ENCODE data around the gene WHRN.
A peak's percentile ranks its signal among the peaks of the same experiment; 100 is the strongest.

WHRN gene

DNA sequence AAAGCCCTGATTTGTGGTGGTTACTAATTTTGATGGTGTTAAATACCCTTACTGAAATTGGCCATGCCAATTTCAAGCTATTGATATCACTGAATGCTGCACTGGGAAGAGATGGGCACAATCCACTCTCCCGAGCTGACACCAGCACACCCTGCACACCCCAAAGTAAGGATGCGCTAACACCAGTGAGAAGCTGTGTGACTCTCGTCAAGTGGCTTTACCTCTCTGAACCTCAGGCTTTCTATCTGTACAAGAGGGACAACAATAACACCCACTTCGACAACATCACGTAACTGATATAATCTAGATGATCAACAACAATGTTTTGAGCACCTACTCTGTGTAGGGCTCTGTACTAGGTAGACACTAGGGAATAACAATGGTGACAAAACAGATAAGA is 109.5 kb downstream of the WHRN start:
- no peak for DNase-seq (ENCODE audit: low read depth)

DNA sequence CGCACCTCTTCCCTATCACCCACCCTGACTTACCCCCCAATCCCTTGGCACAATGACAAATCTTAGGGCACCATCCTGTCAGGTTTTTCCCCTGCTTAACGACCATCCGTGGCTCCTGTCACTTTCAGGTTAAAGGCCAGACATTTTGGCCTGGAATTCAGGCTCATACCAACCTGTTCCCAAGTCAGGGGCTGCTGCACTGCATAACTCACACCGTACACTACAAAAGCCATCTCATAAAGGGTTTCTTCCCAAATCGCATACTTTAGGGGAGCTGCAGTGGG is 110.0 kb downstream of the WHRN start:
- peak overlapping the region; percentile 5 for H3K4me3 ChIP-seq (ENCODE audit: low read length)
- DNase-seq (ENCODE audit: low read depth): no peak
- TF ChIP-seq, protein P1, sequence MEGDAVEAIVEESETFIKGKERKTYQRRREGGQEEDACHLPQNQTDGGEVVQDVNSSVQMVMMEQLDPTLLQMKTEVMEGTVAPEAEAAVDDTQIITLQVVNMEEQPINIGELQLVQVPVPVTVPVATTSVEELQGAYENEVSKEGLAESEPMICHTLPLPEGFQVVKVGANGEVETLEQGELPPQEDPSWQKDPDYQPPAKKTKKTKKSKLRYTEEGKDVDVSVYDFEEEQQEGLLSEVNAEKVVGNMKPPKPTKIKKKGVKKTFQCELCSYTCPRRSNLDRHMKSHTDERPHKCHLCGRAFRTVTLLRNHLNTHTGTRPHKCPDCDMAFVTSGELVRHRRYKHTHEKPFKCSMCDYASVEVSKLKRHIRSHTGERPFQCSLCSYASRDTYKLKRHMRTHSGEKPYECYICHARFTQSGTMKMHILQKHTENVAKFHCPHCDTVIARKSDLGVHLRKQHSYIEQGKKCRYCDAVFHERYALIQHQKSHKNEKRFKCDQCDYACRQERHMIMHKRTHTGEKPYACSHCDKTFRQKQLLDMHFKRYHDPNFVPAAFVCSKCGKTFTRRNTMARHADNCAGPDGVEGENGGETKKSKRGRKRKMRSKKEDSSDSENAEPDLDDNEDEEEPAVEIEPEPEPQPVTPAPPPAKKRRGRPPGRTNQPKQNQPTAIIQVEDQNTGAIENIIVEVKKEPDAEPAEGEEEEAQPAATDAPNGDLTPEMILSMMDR (conservative IDR thresholded peaks at IDR 0.05; ENCODE audit: low read length): no peak

More for the DNA sequence above, 109.5 kb downstream of the WHRN start:
- TF ChIP-seq, protein P1 (conservative IDR thresholded peaks at IDR 0.05; ENCODE audit: low read length): no peak
- H3K4me3 ChIP-seq (ENCODE audit: low read length): no peak overlapping the region; the same call in 1 of the 2 replicates

- TF ChIP-seq, protein P1 (conservative IDR thresholded peaks at IDR 0.05; ENCODE audit: low read length): no peak
- DNase-seq (ENCODE audit: low read depth): peak; percentile 35
- peak overlapping the region; percentile 5 for H3K4me3 ChIP-seq (ENCODE audit: low read length)
Measured at GRCh38 chr9:114394523-114395333, 110.5 kb downstream of the WHRN start.

DNA sequence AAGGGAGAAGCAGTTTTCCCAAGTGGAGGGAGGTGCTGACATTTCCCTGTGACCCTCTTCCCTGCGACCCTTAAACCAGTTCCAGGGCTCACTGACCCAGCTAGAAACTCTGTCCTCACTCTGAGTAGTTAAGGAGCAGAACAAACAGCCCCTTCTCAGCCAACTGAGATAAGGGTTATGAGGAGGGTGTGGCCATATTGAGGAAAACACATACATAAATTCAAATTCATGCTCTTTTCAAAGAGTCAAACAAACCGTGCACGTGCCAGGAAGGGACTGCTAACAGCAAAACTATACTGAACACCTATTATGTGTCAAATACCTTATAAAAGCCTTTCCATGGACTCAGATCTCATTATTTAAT is 112.5 kb downstream of the WHRN start:
- TF ChIP-seq, protein P1 (conservative IDR thresholded peaks at IDR 0.05; ENCODE audit: low read length): no peak
- H3K4me3 ChIP-seq (ENCODE audit: low read length): no peak overlapping the region
- DNase-seq (ENCODE audit: low read depth): no peak

DNA sequence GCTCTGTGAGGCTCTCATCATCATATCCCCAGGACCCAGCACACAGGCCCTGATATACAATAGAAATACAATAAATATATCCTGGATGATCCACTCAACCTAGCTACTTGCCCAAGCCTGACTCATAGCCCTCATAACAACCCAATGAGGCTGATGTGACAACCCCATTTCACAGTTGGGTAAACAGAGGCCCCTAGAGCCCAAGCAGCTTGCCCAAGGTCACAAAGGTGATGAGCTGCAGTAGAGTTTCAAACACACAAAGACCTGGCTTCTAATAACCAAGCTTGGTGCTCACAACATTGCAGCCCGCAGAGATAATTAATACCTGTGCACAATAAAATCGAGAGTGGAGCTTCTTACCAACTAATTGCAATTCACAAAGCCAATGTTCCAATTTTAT is 114.3 kb downstream of the WHRN start:
- TF ChIP-seq, protein P1 (conservative IDR thresholded peaks at IDR 0.05; ENCODE audit: low read length): no peak
- DNase-seq (ENCODE audit: low read depth): no peak
- no peak overlapping the region for H3K4me3 ChIP-seq (ENCODE audit: low read length)

DNA sequence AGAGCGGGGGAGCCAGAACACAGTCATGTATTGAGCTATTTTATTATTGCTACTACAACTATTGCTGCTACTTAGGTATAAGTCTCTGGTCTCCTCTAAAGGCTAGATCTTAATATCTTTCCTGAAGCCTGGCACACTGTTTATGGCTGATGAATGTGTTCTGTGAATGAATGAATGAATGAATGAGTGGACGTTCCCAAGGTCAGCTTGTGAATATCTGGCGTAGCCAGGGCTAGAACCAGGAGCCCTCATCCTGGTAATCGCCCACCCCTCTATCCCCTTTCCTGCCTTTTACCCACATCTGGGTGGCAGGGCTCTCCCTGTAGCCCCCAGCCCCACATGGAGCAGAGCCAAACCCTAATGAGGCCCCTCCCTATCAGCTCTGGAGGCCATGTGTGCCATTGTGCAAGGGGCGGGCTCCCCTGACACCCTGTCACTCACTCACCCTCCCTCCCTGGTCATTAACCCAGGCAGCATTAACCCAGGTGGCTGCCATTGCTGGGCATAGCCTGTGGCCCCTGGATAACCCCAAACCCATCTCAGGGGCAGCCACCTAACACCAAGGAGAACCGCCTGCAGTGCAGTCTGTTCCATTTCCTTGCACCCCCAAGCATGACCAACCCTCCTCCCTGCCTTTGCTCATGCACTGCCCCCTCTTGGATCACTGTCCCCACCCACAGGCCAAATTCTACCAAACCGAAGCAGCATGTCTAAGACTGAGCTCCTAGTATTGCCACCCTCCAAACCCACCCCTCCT is 115.5 kb downstream of the WHRN start:
- no peak overlapping the region for H3K4me3 ChIP-seq (ENCODE audit: low read length)
- TF ChIP-seq, protein P1 (conservative IDR thresholded peaks at IDR 0.05; ENCODE audit: low read length): no peak
- no peak for DNase-seq (ENCODE audit: low read depth)
